Measurements from ENCODE around the gene CATSPERD. TPM values are rescaled to one million over a fixed set of nuclear protein-coding genes. Genes with fewer than 3 reads are reported as not detected.

The CATSPERD gene
- total RNA-seq, 4 donors from 2014 or later = not detected

GRCh38 chr19:5789886-5790558 lies 69.6 kb downstream of the CATSPERD start:
- H3K27ac ChIP-seq = peak overlapping the region; percentile 96 to 99 (median 98)
- in situ Hi-C loops (cut with MboI; ENCODE audit: low sequenced_read_pairs in 4 of 4) (no loop called here), intact Hi-C loops (cut with DNase I; ENCODE audit: low total_unique reads) (loop anchor here (1.0 to 5.0 kb wide), 5 partner anchors 70 to 1447 kb away; partner anchors contain the start of genes CATSPERD, LONP1, MPND and RANBP3)
- H3K4me3 ChIP-seq = peak overlapping the region; percentile 78 to 94 (median 86)
- no peak for TF ChIP-seq POLR2A (IDR thresholded peaks at IDR 0.05)
- TF ChIP-seq, protein P1, sequence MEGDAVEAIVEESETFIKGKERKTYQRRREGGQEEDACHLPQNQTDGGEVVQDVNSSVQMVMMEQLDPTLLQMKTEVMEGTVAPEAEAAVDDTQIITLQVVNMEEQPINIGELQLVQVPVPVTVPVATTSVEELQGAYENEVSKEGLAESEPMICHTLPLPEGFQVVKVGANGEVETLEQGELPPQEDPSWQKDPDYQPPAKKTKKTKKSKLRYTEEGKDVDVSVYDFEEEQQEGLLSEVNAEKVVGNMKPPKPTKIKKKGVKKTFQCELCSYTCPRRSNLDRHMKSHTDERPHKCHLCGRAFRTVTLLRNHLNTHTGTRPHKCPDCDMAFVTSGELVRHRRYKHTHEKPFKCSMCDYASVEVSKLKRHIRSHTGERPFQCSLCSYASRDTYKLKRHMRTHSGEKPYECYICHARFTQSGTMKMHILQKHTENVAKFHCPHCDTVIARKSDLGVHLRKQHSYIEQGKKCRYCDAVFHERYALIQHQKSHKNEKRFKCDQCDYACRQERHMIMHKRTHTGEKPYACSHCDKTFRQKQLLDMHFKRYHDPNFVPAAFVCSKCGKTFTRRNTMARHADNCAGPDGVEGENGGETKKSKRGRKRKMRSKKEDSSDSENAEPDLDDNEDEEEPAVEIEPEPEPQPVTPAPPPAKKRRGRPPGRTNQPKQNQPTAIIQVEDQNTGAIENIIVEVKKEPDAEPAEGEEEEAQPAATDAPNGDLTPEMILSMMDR (IDR thresholded peaks at IDR 0.05 in 4 of 5, conservative IDR thresholded peaks at IDR 0.05 in 1 of 5) = no peak
- peaks cover 7 to 8% of the 10 kb centered on the region in 2 donors for H3K4me1 ChIP-seq
- no peaks in the 10 kb centered on the region for H3K9me3 ChIP-seq
- H3K36me3 ChIP-seq = peaks cover 7 to 49% of the 10 kb centered on the region in 2 donors
- H3K27me3 ChIP-seq = peaks cover 0 to 4% (median 0%) of the 10 kb centered on the region in 3 donors
- DNase-seq (no peak), ATAC-seq (no peak)

DNA sequence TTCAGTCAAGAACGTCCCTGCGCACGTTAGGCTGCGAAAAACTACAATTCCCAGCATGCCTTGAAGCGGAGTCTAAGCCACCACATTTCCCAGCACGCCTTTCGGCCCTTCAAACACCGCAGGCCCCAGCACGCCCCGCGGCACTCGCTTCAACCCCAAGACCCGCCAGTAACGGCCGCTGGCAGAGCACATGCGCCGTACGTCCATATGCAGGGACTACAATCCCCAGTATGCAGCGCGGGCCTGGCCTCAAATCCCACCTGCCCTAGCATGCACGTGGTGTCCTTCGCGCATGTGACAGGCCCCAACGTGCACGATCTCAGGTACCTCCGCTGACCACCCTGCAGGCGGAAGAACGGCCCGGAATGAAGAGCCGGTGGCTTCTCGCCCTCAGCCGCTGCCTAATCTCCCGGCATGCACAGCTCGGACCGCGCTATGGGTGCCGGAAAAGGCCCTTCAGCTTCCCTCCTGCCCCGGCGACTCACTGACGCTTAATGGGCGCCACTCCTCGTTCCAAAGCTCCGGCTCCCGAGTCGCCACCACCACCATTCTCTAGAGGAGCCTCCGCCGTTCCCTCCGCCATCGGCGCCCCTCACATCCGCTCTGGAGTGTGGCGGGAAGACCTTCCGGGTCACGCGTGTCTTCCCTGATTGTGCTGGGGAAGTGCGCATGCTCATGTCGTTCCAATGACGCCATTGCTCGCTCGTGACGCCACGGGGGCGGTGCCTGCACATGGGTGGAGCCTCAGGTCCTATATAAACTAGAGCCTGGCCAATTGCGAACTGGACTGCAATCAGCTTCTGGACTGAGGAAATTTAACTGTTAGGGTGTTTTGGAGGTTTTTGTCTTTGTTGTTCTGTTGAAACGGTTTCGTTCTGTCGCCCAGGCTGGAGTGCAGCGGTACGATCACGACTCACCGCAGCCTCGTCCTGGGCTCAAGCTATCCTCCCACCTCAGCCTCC lies 70.4 kb downstream of the CATSPERD start, which contains the start of gene DUS3L:
Gene DUS3L, minus strand, starts transcription at position 605 of the 962 bp plus-strand sequence. Its CDS starts 22 bp downstream, at position 583.
- ATAC-seq (peak; percentile 95 to 96), DNase-seq (peak; percentile 96 to 98)
- peaks cover 0 to 4% (median 0%) of the 10 kb centered on the region in 3 donors for H3K27me3 ChIP-seq
- peak within 1 kb of the TSS; percentile 78 to 94 (median 86) for H3K4me3 ChIP-seq
- peak within 1 kb of the TSS; percentile 96 to 99 (median 98) for H3K27ac ChIP-seq
- no peaks in the 10 kb centered on the region for H3K9me3 ChIP-seq
- in situ Hi-C loops (cut with MboI; ENCODE audit: low sequenced_read_pairs in 4 of 4) = no loop called here
- TF ChIP-seq, protein P1 (IDR thresholded peaks at IDR 0.05 in 4 of 5, conservative IDR thresholded peaks at IDR 0.05 in 1 of 5) = peak in 1 of 5 experiments; percentile 24
- TF ChIP-seq POLR2A (IDR thresholded peaks at IDR 0.05) = peak; percentile 72 to 73
- H3K4me1 ChIP-seq = peaks cover 7 to 8% of the 10 kb centered on the region in 2 donors
- H3K36me3 ChIP-seq = peaks cover 7 to 41% of the 10 kb centered on the region in 2 donors
- intact Hi-C loops (cut with DNase I; ENCODE audit: low total_unique reads) = loop anchor here (1.0 to 5.0 kb wide), 5 partner anchors 71 to 1448 kb away; partner anchors contain the start of genes CATSPERD, LONP1, MPND and RANBP3

- in situ Hi-C loops (cut with MboI; ENCODE audit: low sequenced_read_pairs in 4 of 4) = no loop called here
- ATAC-seq (no peak), DNase-seq (no peak)
- no peak overlapping the region for H3K27ac ChIP-seq
- no peaks in the 10 kb centered on the region for H3K9me3 ChIP-seq
- H3K4me3 ChIP-seq = no peak overlapping the region
- no peak for TF ChIP-seq POLR2A (IDR thresholded peaks at IDR 0.05)
- TF ChIP-seq, protein P1 (IDR thresholded peaks at IDR 0.05 in 4 of 5, conservative IDR thresholded peaks at IDR 0.05 in 1 of 5) = no peak
- intact Hi-C loops (cut with DNase I; ENCODE audit: low total_unique reads) = loop anchor here (5.0 kb wide), 2 partner anchors 170 to 185 kb away; partner anchors contain the start of genes RANBP3, SAFB and SAFB2
- H3K4me1 ChIP-seq = peaks cover 7 to 8% of the 10 kb centered on the region in 2 donors
- peaks cover 0 to 4% (median 0%) of the 10 kb centered on the region in 3 donors for H3K27me3 ChIP-seq
- peaks cover 0 to 27% of the 10 kb centered on the region in 2 donors for H3K36me3 ChIP-seq
These were observed 71.8 kb downstream of the CATSPERD start for GRCh38 chr19:5792224-5792623.

DNA sequence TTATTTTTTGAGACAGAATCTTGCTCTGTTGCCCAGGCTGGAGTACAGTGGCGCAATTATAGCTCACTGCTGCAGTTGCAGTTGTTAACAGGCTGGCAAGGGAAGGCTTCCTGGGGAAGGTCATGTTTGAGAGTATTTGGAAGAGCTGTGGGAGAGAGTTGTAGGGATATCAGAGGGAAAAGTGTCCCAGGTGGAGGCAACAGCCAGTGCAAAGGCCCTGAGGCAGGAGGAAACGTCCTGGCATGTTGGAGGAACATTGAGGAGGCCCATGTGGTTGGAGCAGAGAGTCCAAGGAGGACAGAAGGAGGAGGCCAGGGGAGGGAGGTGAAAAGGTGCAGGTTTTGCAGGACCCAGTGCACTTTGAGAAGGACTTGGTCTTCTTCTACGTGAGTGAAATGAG lies 72.8 kb downstream of the CATSPERD start:
- peaks cover 7 to 8% of the 10 kb centered on the region in 2 donors for H3K4me1 ChIP-seq
- H3K9me3 ChIP-seq = no peaks in the 10 kb centered on the region
- in situ Hi-C loops (cut with MboI; ENCODE audit: low sequenced_read_pairs in 4 of 4) = no loop called here
- peaks cover 0 to 18% of the 10 kb centered on the region in 2 donors for H3K36me3 ChIP-seq
- TF ChIP-seq POLR2A (IDR thresholded peaks at IDR 0.05) = no peak
- TF ChIP-seq, protein P1 (IDR thresholded peaks at IDR 0.05 in 4 of 5, conservative IDR thresholded peaks at IDR 0.05 in 1 of 5) = no peak
- intact Hi-C loops (cut with DNase I; ENCODE audit: low total_unique reads) = loop anchor here (5.0 kb wide), 2 partner anchors 171 to 184 kb away; partner anchors contain the start of genes RANBP3, SAFB and SAFB2
- H3K27me3 ChIP-seq = peaks cover 0 to 4% (median 0%) of the 10 kb centered on the region in 3 donors
- no peak for DNase-seq
- no peak for ATAC-seq
- no peak overlapping the region for H3K27ac ChIP-seq
- no peak overlapping the region for H3K4me3 ChIP-seq
